ENCODE data around the gene RPS15. TPM values are rescaled to one million over a fixed set of nuclear protein-coding genes. Genes with fewer than 3 reads are reported as not detected.
"Not testable (repeated sequence)": the region's sequence is repeated elsewhere in the genome, so short reads cannot be mapped to it uniquely, and the experiment has no call there.

RPS15 gene
- total RNA-seq, 1 experiment from 2014 or later = 2,923 TPM

- no peak for DNase-seq (ENCODE audit: low spot score)
These were observed 30.2 kb downstream of the RPS15 start for GRCh38 chr19:1468274-1468820.

DNA sequence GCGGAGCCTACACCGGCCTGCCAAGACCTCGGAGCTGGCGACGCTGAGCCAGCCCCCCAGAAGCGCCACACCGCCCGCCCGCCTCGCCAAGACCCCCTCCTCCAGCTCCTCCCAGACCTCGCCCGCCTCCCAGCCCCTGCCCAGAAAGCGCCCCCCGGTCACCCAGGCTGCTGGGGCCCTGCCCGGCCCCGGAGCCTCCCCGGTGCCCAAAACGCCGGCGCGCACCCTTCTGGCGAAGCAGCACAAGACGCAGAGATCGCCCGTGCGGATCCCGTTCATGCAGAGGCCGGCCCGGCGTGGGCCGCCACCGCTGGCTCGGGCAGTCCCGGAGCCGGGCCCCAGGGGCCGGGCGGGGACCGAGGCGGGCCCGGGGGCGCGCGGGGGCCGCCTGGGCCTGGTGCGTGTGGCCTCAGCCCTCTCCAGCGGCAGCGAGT, 30.6 kb downstream of the RPS15 start:
- no peak for DNase-seq (ENCODE audit: low spot score)

DNA sequence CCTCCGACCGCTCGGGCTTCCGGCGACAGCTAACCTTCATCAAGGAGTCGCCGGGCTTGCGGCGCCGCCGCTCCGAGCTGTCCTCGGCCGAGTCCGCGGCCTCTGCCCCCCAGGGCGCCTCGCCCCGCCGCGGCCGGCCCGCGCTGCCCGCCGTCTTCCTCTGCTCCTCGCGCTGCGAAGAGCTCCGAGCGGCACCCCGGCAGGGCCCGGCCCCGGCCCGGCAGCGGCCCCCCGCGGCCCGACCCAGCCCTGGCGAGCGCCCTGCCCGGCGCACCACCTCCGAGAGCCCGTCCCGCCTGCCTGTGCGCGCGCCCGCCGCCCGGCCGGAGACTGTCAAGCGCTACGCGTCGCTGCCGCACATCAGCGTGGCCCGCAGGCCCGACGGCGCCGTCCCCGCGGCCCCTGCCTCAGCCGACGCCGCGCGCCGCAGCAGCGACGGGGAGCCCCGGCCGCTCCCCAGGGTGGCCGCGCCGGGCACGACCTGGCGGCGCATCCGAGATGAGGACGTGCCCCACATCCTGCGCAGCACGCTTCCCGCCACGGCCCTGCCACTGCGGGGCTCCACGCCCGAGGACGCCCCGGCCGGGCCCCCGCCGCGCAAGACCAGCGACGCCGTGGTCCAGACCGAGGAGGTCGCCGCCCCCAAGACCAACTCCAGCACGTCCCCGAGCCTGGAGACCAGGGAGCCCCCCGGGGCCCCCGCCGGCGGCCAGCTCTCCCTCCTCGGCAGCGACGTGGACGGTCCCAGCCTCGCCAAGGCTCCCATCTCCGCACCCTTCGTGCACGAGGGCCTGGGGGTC, 31.3 kb downstream of the RPS15 start:
- DNase-seq (ENCODE audit: low spot score) = no peak

DNA sequence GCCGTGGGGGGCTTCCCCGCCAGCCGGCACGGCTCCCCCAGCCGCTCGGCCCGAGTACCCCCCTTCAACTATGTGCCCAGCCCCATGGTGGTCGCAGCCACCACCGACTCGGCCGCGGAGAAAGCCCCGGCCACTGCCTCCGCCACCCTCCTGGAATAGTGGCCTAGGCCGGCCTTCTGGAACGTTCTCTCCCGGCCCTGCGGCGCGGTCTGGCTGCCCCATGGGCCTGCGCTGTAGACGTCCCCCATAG, 31.8 kb downstream of the RPS15 start:
- no peak for DNase-seq (ENCODE audit: low spot score)

- DNase-seq (ENCODE audit: low spot score) = no peak
These were observed 32.3 kb downstream of the RPS15 start for GRCh38 chr19:1470305-1471009.

DNA sequence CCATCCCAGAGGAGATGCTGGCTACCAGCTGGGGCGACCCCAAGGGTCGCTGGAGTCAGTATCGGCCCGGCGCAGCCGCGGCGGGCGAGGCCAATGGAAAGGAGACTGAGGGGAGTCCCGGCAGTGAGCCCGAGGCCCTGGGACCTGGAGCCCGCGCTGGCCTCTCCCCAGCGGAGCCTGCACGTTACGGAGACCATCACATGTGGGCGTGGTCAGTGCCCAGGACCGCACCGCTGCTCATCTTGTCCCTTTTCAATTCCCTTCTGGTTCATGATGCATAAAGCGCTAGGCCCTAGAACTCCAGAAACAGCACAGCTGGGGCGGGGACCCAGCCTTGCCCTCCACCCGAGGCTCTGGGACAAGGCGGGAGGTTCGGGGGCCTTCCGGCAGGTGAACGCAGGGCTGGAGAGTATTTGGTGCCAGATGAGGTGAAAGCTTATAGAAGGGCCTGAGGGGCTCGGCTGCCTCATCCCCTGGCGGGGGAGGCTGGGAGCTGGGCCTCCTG, 32.9 kb downstream of the RPS15 start:
- no peak for DNase-seq (ENCODE audit: low spot score)

GRCh38 chr19:1471515-1472160, 33.4 kb downstream of the RPS15 start:
- DNase-seq (ENCODE audit: low spot score) = no peak

GRCh38 chr19:1472231-1473084, 34.3 kb downstream of the RPS15 start:
- DNase-seq (ENCODE audit: low spot score) = no peak

DNA sequence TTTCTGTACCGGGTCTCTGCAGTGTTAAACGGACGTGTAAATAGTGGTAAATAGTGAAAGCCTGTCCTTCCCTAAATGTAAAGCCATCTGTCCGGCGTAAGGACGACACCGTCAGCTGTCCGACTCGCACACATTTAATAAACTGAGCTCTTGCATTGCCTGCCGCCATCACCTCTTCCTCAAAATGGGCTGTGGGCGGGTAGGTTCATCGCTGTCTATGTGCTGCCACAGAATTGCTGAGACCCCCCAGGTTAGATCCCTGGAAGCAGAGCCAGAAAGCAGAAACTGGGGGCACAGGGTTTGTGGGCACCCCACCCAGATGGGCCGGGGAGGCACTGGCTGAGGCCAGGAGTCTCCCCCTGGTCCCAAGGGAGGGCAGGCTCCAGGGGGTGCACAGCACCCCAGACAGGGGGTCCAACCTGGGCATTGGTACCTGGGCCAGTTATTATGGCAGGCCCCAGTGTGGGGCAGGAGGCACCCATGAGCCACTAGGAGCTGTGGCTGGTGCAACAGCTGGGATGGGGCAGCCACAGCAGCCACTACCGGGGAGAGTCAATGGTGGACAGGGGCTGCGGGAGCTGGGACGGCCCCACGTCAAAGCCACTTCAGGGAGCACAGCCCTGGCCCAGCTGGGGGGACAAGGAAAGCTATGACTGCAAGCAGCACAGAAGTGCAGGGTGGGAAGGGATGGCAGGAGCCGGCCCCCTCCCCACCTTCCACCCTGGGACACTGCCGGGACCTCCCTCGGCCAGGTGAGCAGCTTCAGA, 35.1 kb downstream of the RPS15 start:
- DNase-seq (ENCODE audit: low spot score) = no peak

GRCh38 chr19:1474011-1474764, 36.0 kb downstream of the RPS15 start:
- DNase-seq (ENCODE audit: low spot score) = no peak

GRCh38 chr19:1474765-1475351, 36.7 kb downstream of the RPS15 start:
- no peak for DNase-seq (ENCODE audit: low spot score)

DNA sequence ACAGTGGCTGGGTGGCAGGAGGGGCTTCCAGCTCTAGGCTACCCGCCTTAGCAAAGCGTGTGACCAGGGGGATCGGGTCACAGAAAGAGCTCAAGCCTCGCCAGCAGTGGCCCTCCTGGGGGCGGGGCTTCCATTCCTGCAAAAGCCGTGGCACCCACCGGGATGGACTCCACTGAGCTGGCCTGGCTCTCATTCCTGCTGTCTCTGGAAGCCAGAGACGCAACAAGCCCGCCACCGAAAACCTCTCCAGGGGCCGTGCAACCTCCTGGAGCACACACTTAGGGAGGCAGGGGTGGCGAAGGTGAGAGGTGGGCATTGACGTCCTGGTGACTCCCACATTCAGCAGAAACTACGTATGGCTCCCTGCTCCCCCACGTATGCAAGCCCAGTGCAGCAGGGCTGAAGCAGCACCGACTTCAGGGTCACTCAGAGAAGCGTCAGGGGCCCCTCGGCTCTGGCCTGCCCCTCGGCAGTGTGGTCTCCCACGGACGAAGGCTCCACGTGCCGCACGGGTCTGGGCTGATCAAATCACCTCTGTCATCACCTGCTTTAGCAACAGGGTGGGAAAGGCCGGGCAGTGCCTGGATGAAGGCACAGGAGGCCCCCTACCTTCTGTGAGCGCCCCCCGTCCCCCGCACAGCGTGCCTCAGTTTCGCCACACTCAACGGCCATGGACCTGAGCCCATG, 37.7 kb downstream of the RPS15 start:
- DNase-seq (ENCODE audit: low spot score) = no peak

DNA sequence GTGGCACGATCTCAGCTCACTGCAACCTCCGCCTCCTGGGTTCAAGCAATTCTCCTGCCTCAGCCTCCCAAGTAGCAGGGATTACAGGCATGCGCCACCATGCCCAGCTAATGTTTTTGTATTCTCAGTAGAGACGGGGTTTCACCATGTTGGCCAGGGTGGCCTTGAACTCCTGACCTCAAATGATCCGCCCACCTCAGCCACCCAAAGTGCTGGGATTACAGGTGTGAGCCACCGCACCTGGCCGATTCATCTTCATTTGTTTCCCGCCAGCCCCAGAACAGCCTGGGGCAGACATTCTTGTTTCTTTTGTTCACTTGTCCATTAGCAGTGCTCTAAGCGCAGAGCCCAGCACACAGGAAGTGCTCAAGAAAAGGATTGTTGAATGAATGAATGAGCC, 38.9 kb downstream of the RPS15 start:
- DNase-seq (ENCODE audit: low spot score) = not testable (repeated sequence)

DNA sequence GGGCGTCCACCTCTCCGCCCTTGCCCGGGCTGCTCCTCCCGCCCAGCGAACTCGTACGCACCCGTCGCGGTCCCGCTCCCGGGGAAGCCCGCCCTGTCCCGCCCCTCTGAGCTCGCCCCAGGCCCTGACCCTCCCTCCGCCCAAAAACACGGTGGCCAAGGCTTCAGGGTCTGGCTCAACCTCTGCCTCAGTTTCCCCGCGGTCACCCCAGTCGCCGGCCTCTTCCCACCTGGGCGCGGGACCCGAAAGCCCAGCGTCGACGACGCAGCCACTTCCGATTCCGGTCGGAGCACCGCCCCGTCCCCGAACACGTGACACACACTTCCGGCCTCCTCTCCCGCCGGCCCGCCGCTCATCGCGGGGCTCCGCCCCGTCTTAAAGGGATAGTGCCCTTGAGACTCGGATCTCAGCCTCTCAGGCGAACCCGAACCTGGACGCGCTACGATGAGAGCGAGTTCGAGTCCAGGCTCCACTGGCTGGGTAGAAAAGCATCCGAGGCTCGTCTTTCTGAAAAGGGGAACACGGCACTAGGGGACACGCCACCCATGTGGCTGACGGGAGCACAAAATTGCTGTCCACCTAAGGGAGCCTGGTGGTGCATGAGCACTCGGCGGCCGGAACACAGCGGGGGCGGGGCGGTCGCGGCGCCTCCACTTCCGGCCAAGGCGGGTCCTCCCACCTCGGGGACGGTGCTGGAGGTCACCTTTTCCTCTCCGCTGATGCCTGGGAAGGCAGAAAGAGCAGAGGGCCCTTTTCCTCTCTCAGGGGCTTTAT, 40.9 kb downstream of the RPS15 start, which contains the start of gene C19orf25:
Gene C19orf25 (minus strand): TSS at position 282 of the 774 bp plus-strand sequence. CDS start 312 bp downstream, outside the sequence.
- DNase-seq (ENCODE audit: low spot score) = peak; percentile 90

GRCh38 chr19:1481224-1481892, 43.2 kb downstream of the RPS15 start:
- DNase-seq (ENCODE audit: low spot score) = no peak

DNA sequence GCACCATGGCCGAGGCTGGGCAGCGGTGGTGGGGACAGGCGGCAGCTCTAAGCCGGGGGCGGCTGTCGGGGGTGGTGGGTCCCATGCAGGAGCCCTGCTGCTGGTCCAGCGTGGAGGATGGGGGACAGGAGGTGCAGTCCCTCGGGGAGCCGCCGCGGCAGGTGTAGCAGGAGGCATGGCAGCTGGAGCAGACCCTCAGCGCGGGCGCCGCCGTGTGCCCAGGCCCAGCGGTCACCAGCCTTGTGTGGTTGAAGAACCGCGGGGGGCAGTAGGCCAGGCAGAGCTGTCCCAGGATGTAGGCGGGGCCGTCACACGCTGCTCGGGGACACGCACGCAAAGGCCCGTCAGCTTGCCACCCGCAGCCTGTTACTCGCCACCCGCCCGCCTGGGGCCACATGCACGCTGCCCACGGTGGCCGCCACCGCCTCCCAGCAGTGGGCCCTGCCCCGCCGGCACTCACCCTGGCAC, 43.7 kb downstream of the RPS15 start:
- DNase-seq (ENCODE audit: low spot score) = no peak

- no peak for DNase-seq (ENCODE audit: low spot score)
These were observed 44.4 kb downstream of the RPS15 start for GRCh38 chr19:1482361-1483130.

All from A172 (cell line).